ENCODE measurements around the gene PPM1B.
"Not testable (repeated sequence)": the region's sequence is repeated elsewhere in the genome, so short reads cannot be mapped to it uniquely, and the experiment has no call there.

PPM1B gene

DNA sequence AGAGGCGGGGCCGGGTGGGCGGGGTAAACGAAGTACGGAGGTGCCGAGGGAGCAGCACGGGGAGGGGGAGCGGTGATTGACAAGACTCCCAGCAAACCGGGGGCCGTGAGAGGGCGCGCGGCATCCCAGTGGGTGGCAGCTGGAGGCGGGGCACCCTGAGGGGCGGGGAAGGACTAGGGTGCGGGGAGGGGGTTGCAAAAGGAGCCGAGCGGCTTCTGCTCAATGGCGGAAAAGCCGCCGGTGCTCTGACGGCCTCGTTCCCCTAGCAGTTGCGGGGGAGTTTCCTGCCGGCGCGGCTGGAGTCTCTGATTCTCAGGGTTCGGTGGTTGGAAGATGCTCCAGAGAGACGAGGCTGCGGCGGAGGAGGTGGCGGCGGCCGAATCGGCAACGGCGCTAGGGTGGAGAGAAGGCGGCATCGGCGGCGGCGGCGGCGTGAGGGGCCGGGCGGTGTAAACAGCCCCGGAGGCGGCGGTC, at the start of gene PPM1B:
TSS of gene PPM1B (plus strand) at position 195 of the 474 bp plus-strand sequence. CDS start 32,325 bp downstream, outside the sequence.
- peak; percentile 100 for DNase-seq

DNA sequence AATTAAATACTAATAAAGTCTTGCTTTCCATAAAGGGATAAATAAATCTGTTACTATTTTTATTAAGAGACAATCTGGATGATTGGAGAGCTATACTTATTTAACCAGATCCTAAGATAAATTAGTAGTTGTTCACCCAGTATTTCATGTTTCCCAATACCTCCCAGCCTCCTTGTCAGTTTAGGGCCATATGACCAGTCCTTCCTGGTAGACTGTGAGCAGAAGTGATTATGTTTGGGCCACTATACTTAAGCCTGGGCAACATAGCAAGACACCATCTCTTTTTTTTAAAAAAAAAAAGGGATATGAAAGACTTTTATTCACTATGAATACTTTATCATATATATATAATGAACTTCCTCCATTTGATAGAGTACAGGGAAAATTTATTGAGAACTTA, 48.8 kb upstream of the PPM1B start:
- DNase-seq: no peak

- DNase-seq: no peak
These were observed 48.2 kb upstream of the PPM1B start for GRCh38 chr2:44120428-44120827.

GRCh38 chr2:44121899-44122298, 46.8 kb upstream of the PPM1B start:
- no peak for DNase-seq

- no peak for DNase-seq
These were observed 44.2 kb upstream of the PPM1B start for GRCh38 chr2:44124500-44124899.

DNA sequence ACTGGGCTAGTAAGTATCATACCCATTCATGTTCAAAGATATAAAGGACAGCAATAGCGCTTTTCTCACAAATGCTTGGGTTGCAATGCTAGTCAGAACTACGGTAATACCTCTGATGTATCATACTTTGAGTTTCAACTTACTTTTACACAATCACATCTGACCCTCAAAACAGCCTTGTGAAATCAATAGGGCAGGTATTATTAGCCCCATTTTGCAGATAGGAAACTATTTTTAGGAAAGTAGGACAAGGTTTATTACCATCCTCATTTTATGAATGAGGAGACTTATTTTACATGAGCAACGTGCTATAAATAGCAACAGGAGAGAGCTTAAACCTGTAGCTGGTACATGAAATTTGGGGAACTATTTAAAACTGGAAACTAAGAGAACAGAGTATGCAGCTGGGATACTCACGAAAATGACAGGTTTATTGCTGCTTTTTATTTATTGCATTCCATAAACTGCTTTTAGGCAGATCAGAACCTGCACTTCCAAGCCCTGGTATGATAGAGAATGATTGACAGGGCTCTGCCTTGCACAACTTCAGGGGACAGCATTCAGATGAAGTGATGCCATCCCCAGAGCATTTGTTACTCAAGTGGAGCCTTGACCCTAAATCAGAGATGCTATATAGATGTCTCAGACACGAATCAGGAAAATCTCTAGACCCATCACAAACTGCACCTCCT, 42.4 kb upstream of the PPM1B start:
- DNase-seq: no peak

DNA sequence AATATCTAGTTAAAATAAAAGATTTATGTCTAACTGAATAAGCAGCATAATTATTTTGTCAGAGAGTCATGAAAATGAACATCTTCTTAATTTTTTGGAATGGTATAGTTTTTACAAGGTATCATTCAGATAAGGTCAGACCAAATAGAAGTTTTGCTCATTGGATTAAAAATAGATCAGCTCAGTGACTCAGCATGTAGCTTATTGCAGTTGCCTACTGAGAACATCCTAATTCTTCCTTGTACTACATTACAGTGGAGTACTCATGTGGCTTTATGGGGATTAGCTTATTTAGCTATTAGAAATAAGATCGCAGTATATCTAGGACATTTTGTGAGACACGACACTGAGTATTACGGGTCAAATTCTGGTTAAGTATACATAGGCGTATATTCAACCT, 38.2 kb upstream of the PPM1B start:
- no peak for DNase-seq

- no peak for DNase-seq
These were observed 37.5 kb upstream of the PPM1B start for GRCh38 chr2:44131177-44131576.

DNA sequence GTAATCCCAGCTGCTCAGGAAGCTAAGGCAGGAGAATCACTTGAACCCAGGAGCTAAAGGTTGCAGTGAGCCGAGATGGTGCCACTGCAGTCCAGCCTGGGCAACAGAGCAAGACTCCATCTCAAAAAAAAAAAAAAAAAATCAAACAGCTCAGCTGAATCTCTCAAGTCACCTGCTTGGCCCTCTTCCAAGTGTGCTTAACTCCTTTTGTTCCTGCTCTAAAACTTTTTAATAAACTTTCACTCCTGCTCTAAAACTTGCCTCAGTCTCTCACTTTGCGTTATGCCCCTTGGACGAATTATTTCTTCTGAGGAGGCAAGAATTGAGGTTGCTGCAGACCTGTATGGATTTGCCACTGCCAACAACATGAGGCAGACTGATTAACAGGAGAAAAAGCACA, 35.1 kb upstream of the PPM1B start:
- DNase-seq: not testable (repeated sequence)

DNA sequence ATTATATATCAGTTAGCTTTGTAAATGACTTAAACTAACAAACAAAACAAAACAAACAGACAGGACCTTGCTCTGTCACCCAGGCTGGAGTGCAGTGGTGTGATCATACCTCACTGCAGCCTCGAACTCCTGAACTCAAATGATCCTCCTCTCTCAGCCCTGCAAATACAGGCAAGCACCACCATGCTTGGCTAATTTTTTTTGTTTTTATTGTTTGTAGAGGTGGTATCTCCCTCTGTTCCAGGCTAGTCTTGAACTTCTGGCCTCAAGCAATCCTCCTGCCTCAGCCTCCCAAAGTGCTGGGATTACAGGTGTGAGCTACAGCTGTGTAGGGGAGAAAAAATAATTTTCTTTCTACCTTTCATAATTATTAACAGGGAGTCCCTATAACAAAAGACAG, 33.8 kb upstream of the PPM1B start:
- no peak for DNase-seq

DNA sequence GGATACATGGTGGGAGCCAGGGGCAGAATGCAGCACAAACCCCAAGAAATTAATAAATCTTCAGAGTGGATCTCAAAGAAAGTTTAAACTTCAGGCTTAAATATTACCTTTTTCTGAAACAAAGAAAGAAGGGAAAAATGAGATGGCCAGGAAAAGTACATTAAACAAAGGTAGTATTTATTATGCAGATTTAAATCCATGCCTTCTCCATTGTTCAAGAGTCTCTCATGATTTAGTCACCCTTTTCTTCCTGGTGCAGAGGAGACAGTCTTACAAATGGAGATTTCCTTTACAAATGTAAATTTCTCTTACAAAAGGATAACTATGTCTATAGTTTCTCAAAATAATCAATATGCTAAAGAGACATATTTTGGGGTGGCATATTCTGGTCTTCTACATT, 33.4 kb upstream of the PPM1B start:
- DNase-seq: no peak

DNA sequence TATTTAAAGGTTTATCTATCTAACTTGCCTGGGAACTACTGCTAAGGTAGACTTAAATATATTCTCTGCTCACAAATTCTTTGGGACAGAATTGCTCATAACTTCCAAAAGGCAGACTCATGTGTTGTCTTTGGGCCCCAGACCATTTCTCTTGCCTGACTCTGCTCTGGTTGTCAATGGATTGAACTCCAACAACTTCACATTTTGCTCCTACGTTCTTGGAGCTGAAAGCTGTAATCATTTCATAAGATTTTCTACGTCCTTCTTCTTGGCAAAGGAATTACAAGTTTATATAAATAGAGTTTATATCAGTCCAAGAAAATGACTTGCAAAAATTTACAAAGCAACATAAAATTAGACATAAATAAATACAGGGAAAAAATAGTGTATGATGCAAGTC, 32.9 kb upstream of the PPM1B start:
- no peak for DNase-seq

GRCh38 chr2:44136252-44136651, 32.4 kb upstream of the PPM1B start:
- DNase-seq: no peak

DNA sequence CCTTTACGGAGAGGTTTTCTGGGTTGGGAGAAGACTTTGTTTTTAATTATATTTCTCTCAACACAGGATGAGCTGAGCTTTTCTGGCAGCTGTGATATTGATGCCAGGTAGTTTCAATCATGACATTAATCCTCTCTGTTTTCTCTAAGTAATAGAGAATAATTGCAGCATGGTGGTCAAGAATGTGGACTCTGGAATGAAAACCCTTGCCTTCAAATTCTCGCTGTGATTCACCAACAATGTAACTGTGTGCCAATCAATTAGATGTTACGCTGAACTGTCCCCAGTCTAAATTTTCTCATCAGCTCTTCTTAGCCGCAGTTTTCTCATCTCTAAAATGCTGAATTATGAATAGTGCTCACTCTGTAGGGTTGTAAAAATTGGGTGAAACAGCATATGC, 31.6 kb upstream of the PPM1B start:
- DNase-seq: no peak

DNA sequence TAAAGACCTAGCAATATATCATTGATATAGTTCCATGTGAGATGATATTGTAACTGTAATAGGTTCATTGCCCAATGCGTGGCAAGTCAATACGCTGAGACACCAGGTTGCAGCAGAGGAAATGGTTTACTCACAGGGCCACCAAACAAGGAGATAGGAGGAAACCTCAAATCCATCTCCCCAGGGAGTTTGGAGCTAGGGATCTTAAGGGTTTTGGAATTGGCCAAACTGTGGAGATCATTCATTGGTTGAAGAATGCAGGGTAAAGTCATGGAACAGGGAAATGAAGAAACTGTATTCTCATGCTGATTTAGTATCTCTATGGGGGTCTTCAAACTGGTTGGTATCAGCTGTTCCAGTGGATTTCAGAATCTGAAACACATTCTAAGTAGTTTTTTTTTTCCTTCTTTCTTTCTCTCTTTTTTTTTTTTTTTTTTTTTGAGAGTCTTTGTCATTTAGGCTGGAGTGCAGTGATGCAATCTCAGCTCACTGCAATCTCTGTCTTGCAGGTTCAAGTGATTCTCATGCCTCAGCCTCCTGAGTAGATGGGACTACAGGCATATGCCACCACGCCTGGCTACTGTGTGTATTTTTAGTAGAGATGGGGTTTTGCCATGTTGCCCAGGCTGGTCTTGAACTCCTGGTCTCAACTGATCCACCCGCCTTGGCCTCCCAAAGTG, 30.7 kb upstream of the PPM1B start:
- DNase-seq: no peak

DNA sequence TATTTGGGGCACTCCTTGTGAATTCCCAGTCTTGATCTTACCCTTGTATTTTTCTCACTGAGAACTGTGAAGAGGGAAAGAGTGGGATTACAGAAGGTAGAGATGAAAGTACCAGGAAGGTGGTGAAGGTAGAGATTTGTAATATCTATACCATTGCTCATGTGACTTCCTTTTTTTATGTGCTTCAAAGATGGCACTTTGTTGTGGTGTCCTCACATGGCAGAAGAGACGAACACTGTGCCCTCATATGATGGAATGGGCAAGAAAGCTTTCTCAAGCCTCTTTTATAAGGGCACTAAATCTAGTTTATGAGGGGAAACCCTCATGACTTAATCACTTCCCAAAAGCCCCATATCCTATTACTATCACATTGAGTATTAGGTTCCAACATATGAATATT, 28.9 kb upstream of the PPM1B start:
- no peak for DNase-seq

- DNase-seq: no peak
These were observed 26.4 kb upstream of the PPM1B start for GRCh38 chr2:44142306-44142705.

DNA sequence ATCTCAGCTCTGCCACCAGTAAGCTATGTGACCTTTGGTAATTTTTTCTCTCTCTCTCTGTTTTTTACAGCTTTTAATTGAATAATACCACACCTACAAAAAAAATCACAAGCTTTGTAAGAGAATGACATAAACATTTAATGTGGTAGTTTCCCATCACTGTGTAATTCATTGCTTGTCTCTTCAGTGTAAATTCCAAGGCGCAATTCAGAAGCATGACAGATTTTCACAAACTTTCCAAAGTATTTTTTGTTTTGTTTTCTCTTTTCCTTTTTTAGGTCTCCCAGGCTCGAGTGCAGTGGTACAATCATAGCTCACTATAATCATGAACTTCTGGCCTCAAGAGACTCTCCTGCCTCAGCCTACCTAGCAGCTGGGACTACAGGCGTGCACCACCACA, 25.0 kb upstream of the PPM1B start:
- no peak for DNase-seq

- no peak for DNase-seq
These were observed 19.7 kb upstream of the PPM1B start for GRCh38 chr2:44148999-44149398.

GRCh38 chr2:44150473-44150872, 18.2 kb upstream of the PPM1B start:
- DNase-seq: no peak

GRCh38 chr2:44152865-44153669, 15.6 kb upstream of the PPM1B start:
- DNase-seq: no peak

DNA sequence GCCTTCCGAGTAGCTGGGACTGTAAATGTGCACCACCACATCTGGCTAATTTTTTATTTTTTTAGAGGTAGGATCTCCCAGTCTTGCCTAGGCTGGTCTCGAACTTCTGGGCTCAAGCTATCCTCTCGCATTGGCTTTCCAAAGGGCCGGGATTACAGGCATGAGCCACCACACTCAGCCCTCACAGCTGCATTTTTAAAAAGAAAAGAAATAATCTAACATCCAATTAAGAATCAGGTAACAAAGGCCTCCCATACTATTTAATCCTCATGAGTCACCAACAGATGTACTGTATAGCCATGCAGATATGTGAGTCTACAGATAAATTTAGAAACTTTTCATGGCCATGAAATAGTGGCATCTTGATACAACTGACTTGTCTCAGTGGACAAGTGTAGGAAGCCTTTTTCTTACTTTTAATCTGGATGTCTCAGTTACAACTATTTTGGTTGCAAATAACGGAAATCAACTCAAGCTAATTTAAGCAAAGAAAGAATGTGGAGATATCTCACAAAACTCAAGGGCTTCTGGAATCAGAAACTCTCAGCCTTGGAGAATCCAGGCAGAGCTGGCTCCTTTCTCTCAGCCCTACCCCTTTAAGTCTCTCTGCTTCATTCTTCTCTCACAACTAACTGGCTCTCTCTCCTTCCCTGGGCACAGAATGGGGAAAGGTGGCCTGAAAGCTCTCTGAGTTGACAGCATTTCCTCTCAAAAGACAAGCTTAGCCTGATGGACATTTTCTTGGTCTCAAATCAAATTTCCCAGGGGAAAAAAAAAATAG, 12.8 kb upstream of the PPM1B start:
- DNase-seq: no peak

DNA sequence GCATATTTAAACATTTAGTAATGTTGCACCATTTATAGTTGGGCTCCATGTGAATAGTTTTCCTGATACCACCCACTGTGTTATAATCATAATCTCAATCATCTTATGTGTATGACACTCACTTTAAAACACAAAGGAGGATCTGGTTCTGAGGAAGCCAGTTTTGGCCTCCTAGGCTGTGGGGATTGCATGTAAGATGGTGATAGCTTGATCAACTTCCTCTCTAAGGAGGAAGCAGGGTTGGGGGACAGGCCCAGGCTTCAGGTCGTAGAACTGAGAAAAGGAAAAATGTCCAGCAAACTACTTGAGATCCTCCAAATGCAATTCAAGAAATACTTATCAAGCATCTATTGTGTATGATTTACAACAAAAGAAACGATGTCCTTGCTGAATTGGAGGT, 4.9 kb upstream of the PPM1B start:
- no peak for DNase-seq

Data from activated gamma-delta T cell treated with Interleukin-2 at 50 U/mL for 16 hours (primary cell).